Measurements from ENCODE around the gene DUSP28. TPM values are rescaled to one million over a fixed set of nuclear protein-coding genes. Genes with fewer than 3 reads are reported as not detected.
A peak's percentile ranks its signal among the peaks of the same experiment; 100 is the strongest.

The DUSP28 gene
- total and polyA plus RNA-seq, 2 of the 13 experiments (the other 11 are each of a cell fraction or from before 2014, with no cell fraction given) = 5.2 to 8.6 TPM

DNA sequence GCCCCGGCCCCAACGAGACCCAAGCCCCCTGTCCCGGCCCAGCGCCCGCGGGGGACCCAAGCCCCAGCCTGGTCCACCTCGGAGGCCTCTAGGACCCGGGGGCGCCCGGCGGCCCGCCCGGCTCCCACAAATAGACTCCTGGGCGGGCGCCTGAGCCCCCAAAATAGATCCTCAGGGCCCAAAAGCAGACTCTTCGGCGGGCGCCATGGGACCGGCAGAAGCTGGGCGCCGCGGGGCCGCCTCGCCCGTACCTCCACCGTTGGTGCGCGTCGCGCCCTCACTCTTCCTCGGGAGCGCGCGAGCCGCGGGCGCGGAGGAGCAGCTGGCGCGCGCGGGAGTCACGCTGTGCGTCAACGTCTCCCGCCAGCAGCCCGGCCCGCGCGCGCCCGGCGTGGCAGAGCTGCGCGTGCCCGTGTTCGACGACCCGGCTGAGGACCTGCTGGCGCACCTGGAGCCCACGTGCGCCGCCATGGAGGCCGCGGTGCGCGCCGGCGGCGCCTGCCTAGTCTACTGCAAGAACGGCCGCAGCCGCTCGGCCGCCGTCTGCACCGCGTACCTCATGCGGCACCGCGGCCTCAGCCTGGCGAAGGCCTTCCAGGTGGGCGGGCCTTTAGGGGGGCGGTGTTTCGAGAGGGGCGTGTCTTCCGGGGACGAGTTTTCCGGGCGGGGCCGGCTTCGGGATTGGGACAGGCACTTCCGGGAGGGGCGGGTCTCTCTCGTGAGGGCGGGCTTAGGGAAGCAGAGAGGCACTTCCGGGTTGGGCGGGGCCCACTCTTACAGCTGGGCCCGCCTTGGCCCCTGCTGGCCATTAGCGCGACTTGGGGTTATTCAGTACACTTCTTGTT, 545 bp downstream of the DUSP28 start (continued):
- TF ChIP-seq, protein P1, sequence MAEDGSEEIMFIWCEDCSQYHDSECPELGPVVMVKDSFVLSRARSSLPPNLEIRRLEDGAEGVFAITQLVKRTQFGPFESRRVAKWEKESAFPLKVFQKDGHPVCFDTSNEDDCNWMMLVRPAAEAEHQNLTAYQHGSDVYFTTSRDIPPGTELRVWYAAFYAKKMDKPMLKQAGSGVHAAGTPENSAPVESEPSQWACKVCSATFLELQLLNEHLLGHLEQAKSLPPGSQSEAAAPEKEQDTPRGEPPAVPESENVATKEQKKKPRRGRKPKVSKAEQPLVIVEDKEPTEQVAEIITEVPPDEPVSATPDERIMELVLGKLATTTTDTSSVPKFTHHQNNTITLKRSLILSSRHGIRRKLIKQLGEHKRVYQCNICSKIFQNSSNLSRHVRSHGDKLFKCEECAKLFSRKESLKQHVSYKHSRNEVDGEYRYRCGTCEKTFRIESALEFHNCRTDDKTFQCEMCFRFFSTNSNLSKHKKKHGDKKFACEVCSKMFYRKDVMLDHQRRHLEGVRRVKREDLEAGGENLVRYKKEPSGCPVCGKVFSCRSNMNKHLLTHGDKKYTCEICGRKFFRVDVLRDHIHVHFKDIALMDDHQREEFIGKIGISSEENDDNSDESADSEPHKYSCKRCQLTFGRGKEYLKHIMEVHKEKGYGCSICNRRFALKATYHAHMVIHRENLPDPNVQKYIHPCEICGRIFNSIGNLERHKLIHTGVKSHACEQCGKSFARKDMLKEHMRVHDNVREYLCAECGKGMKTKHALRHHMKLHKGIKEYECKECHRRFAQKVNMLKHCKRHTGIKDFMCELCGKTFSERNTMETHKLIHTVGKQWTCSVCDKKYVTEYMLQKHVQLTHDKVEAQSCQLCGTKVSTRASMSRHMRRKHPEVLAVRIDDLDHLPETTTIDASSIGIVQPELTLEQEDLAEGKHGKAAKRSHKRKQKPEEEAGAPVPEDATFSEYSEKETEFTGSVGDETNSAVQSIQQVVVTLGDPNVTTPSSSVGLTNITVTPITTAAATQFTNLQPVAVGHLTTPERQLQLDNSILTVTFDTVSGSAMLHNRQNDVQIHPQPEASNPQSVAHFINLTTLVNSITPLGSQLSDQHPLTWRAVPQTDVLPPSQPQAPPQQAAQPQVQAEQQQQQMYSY (CRISPR knock-in tag; IDR thresholded peaks at IDR 0.05) = peak; percentile 73; the same call in 1 of the 2 replicates
- TF ChIP-seq THAP11 (CRISPR knock-in tag; IDR thresholded peaks at IDR 0.05) (peak; percentile 81), HOXA7 (CRISPR knock-in tag; IDR thresholded peaks at IDR 0.05) (no peak), ZNF367 (CRISPR knock-in tag; IDR thresholded peaks at IDR 0.05; ENCODE audit: borderline replicate concordance) (peak; percentile 55; the same call in 1 of the 2 replicates), ZNF607 (CRISPR knock-in tag; IDR thresholded peaks at IDR 0.05; ENCODE audit: borderline replicate concordance) (peak; percentile 98), ZNF331 (CRISPR knock-in tag; IDR thresholded peaks at IDR 0.05) (peak; percentile 64), HNF4G (IDR thresholded peaks at IDR 0.05; ENCODE audit: borderline replicate concordance, low read depth, low read length) (no peak), HNF4G (CRISPR knock-in tag; IDR thresholded peaks at IDR 0.05; ENCODE audit: borderline replicate concordance, low read depth) (peak; percentile 64; the same call in 1 of the 2 replicates), TCF12 (IDR thresholded peaks at IDR 0.05) (no peak), TCF12 (CRISPR knock-in tag; IDR thresholded peaks at IDR 0.05) (peak; percentile 25; the same call in 1 of the 2 replicates), SRSF1 (optimal IDR thresholded peaks at IDR 0.05; ENCODE audit: low read depth, low read length) (peak; percentile 69), ZNF878 (CRISPR knock-in tag; IDR thresholded peaks at IDR 0.05) (peak; percentile 87; the same call in 1 of the 2 replicates), ZFP41 (CRISPR knock-in tag; IDR thresholded peaks at IDR 0.05; ENCODE audit: borderline replicate concordance) (no peak), KLF16 (CRISPR knock-in tag; IDR thresholded peaks at IDR 0.05) (peak in 1 of 2 experiments; percentile 58; a peak in 2 of 4 replicates), GMEB2 (CRISPR knock-in tag; IDR thresholded peaks at IDR 0.05; ENCODE audit: low read depth) (peak; percentile 20; the same call in 1 of the 2 replicates), PHF8 (CRISPR knock-in tag; IDR thresholded peaks at IDR 0.05) (peak; percentile 88), ETV5 (CRISPR knock-in tag; IDR thresholded peaks at IDR 0.05; ENCODE audit: borderline replicate concordance) (peak; percentile 62; the same call in 1 of the 2 replicates)
- TF ChIP-seq, protein P2, sequence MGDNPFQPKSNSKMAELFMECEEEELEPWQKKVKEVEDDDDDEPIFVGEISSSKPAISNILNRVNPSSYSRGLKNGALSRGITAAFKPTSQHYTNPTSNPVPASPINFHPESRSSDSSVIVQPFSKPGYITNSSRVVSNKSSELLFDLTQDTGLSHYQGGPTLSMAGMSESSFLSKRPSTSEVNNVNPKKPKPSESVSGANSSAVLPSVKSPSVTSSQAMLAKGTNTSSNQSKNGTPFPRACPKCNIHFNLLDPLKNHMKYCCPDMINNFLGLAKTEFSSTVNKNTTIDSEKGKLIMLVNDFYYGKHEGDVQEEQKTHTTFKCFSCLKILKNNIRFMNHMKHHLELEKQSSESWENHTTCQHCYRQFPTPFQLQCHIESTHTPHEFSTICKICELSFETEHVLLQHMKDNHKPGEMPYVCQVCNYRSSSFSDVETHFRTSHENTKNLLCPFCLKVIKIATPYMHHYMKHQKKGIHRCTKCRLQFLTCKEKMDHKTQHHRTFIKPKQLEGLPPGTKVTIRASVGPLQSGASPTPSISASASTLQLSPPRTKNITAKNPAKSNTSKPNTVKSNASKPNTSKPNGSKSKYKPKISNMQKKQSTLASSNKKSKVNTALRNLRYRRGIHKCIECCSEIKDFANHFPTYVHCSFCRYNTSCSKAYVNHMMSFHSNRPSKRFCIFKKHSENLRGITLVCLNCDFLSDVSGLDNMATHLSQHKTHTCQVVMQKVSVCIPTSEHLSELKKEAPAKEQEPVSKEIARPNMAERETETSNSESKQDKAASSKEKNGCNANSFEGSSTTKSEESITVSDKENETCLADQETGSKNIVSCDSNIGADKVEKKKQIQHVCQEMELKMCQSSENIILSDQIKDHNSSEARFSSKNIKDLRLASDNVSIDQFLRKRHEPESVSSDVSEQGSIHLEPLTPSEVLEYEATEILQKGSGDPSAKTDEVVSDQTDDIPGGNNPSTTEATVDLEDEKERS (CRISPR knock-in tag; IDR thresholded peaks at IDR 0.05) = no peak; the same call in 1 of the 2 replicates
